ENCODE results near the gene TGM6. TPM values are rescaled to one million over a fixed set of nuclear protein-coding genes. Genes with fewer than 3 reads are reported as not detected.

Gene TGM6
- polyA plus RNA-seq, 2 donors = 0.05 TPM; not detected in 1

DNA sequence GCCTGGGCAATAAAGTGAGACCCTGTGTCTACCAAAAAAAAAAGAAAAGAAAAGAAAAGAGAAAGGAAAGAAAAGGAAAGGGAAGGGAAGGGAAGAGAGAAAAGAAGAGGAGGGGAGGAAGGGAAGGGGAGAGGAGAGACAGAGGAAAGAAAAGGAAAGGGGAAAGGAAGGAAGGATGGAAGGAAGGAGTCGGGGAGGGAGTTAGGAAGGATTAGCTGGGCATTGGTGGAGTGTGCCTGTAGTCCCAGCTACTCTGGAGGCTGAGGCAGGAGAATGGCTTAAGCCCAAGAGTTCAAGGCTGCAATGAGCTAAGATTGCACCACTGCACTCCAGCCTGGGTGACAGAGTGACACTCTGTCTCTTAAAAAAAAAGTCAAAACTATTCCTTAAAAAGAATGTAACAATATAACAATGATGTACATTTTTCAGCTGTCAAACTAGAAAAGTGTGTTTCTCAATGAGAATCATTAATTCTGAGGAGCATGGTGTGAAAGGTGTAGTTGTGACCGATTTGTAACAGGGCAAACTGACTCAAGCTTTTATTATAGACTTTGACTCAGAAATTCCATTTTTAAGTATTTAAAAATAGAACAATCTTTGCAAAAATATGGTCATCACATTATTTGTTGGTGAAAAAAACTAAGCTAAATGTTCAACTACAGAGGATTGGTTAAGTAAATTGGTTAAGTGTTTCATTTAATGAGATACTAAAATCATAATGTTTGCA, 75.2 kb downstream of the TGM6 start:
- no peaks in the 10 kb centered on the region for H3K9me3 ChIP-seq (ENCODE audit: control insufficient read depth in 2 of 2, insufficient read depth in 1 of 2, low read depth in 1 of 2, low read length in 1 of 2)
- H3K4me3 ChIP-seq (ENCODE audit: low read depth in 1 of 2, low read length in 2 of 2) = no peak overlapping the region
- H3K27me3 ChIP-seq (ENCODE audit: control insufficient read depth in 1 of 2, insufficient read depth in 2 of 2, low read length in 2 of 2) = no peaks in the 10 kb centered on the region
- WGBS, 2 donors = 57 to 74% methylated on average over 2 of the region's 2 CpGs
- no peak overlapping the region for H3K27ac ChIP-seq (ENCODE audit: low read depth in 2 of 2, low read length in 1 of 2)
- H3K36me3 ChIP-seq (ENCODE audit: control insufficient read depth in 2 of 2, insufficient read depth in 2 of 2, low read length in 1 of 2) = no peaks in the 10 kb centered on the region
- peaks cover 2 to 3% of the 10 kb centered on the region in 2 donors for H3K4me1 ChIP-seq (ENCODE audit: control insufficient read depth in 2 of 2, insufficient read depth in 2 of 2, low read length in 1 of 2)

DNA sequence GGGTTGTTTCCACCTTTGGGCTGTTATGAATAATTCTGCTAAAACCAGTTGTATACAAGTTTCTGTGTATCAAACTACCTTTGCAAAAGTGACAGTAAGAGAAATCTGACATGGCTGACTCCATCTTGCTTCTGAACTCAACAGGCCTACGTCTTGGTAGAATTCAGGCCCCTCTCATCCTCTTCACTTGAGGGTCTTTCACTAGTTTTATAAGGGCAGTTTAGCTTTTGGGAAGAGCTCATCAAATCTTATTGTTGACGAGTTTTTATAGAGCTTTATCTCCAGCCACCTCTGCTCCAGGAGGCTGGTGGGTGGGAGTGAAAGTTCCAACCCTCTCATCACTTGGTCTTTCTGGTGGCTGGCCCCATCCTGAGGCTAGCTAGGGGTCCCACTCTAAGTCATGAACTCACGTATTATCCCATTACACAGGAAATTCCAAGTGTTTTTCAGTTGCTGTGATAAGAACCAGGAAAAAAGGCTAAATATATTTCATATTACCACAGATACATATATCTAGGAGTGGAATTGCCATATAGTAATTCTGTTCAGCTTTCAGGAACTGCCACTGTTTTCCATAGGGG, 78.3 kb downstream of the TGM6 start:
- Histone ChIP-seq H3K27me3 (ENCODE audit: control insufficient read depth in 1 of 2, insufficient read depth in 2 of 2, low read length in 2 of 2) (no peaks in the 10 kb centered on the region), H3K9me3 (ENCODE audit: control insufficient read depth in 2 of 2, insufficient read depth in 1 of 2, low read depth in 1 of 2, low read length in 1 of 2) (no peaks in the 10 kb centered on the region), H3K4me3 (ENCODE audit: low read depth in 1 of 2, low read length in 2 of 2) (no peak overlapping the region), H3K27ac (ENCODE audit: low read depth in 2 of 2, low read length in 1 of 2) (no peak overlapping the region), H3K4me1 (ENCODE audit: control insufficient read depth in 2 of 2, insufficient read depth in 2 of 2, low read length in 1 of 2) (no peaks in the 10 kb centered on the region), H3K36me3 (ENCODE audit: control insufficient read depth in 2 of 2, insufficient read depth in 2 of 2, low read length in 1 of 2) (peaks cover 14 to 20% of the 10 kb centered on the region in 2 donors)
- WGBS, 2 donors = 90 to 93% methylated on average over 3 of the region's 3 CpGs

GRCh38 chr20:2459981-2460751, 79.5 kb downstream of the TGM6 start:
- Histone ChIP-seq H3K27me3 (ENCODE audit: control insufficient read depth in 1 of 2, insufficient read depth in 2 of 2, low read length in 2 of 2) (no peaks in the 10 kb centered on the region), H3K4me3 (ENCODE audit: low read depth in 1 of 2, low read length in 2 of 2) (no peak overlapping the region), H3K36me3 (ENCODE audit: control insufficient read depth in 2 of 2, insufficient read depth in 2 of 2, low read length in 1 of 2) (peaks cover 16 to 22% of the 10 kb centered on the region in 2 donors), H3K9me3 (ENCODE audit: control insufficient read depth in 2 of 2, insufficient read depth in 1 of 2, low read depth in 1 of 2, low read length in 1 of 2) (no peaks in the 10 kb centered on the region), H3K27ac (ENCODE audit: low read depth in 2 of 2, low read length in 1 of 2) (no peak overlapping the region), H3K4me1 (ENCODE audit: control insufficient read depth in 2 of 2, insufficient read depth in 2 of 2, low read length in 1 of 2) (no peaks in the 10 kb centered on the region)
- WGBS, 2 donors = 60 to 64% methylated on average over 1 of the region's 1 CpG

DNA sequence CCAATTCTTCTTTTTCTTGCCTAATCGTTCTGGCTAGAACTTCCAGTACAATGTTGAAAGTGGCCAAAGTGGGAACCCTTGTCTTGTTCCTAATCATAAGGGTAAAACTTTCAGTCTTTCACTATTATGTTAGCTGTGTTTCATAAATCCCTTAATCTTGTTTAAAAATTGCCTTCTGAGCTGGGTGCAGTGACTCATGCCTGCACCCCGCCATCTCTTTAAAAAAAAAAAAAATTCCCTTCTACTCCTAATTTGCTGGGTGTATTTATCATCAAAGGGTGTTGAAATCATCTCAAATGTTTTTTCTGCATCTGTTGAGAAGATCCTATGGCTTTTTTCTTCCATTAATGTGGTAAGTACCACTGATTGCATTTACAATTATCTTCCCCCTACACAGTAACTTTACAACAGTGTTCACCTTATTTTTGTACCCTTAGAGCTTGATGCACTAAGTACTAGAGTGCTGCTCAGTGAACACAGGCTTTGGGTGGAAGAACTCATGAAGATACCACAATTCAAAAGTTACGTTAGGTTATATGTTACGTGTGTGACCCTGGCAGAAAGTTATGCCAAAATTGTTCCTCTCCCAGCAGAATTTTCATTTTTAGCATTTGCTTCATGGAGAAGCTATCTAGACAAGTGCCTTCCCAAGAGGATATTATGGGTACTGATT, 80.2 kb downstream of the TGM6 start:
- Histone ChIP-seq H3K36me3 (ENCODE audit: control insufficient read depth in 2 of 2, insufficient read depth in 2 of 2, low read length in 1 of 2) (peaks cover 16 to 27% of the 10 kb centered on the region in 2 donors), H3K27ac (ENCODE audit: low read depth in 2 of 2, low read length in 1 of 2) (no peak overlapping the region), H3K27me3 (ENCODE audit: control insufficient read depth in 1 of 2, insufficient read depth in 2 of 2, low read length in 2 of 2) (no peaks in the 10 kb centered on the region), H3K9me3 (ENCODE audit: control insufficient read depth in 2 of 2, insufficient read depth in 1 of 2, low read depth in 1 of 2, low read length in 1 of 2) (no peaks in the 10 kb centered on the region), H3K4me3 (ENCODE audit: low read depth in 1 of 2, low read length in 2 of 2) (no peak overlapping the region), H3K4me1 (ENCODE audit: control insufficient read depth in 2 of 2, insufficient read depth in 2 of 2, low read length in 1 of 2) (no peaks in the 10 kb centered on the region)
- 68 to 81% methylated on average over 4 of the region's 4 CpGs for WGBS, 2 donors

DNA sequence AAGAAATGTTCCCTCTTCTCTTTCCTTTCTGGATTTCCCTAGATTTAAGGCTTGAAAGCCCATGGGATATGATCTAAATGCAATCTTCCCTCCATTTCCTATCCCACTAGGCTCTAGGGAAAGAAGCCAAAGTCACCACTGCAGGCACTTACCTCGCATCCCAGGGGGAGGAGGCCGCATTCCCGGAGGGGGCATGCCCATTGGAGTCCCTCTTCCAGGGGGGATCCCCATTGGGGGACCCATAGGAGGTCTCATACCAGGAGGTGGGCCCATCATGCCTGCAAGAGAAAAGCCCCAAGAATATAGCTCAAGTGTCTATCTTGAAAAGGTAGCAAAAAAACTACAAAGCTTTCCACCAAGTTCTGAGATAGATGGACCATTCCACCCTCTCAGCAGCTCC, 81.8 kb downstream of the TGM6 start:
- 91 to 93% methylated on average over 3 of the region's 3 CpGs for WGBS, 2 donors
- no peak overlapping the region for H3K4me3 ChIP-seq (ENCODE audit: low read depth in 1 of 2, low read length in 2 of 2)
- no peaks in the 10 kb centered on the region for H3K27me3 ChIP-seq (ENCODE audit: control insufficient read depth in 1 of 2, insufficient read depth in 2 of 2, low read length in 2 of 2)
- no peak overlapping the region for H3K27ac ChIP-seq (ENCODE audit: low read depth in 2 of 2, low read length in 1 of 2)
- peaks cover 22 to 36% of the 10 kb centered on the region in 2 donors for H3K36me3 ChIP-seq (ENCODE audit: control insufficient read depth in 2 of 2, insufficient read depth in 2 of 2, low read length in 1 of 2)
- H3K4me1 ChIP-seq (ENCODE audit: control insufficient read depth in 2 of 2, insufficient read depth in 2 of 2, low read length in 1 of 2) = peaks cover 0 to under 1% of the 10 kb centered on the region in 2 donors
- H3K9me3 ChIP-seq (ENCODE audit: control insufficient read depth in 2 of 2, insufficient read depth in 1 of 2, low read depth in 1 of 2, low read length in 1 of 2) = no peaks in the 10 kb centered on the region

- Histone ChIP-seq H3K4me1 (ENCODE audit: control insufficient read depth in 2 of 2, insufficient read depth in 2 of 2, low read length in 1 of 2) (peaks cover 0 to 2% of the 10 kb centered on the region in 2 donors), H3K4me3 (ENCODE audit: low read depth in 1 of 2, low read length in 2 of 2) (no peak overlapping the region), H3K27me3 (ENCODE audit: control insufficient read depth in 1 of 2, insufficient read depth in 2 of 2, low read length in 2 of 2) (no peaks in the 10 kb centered on the region), H3K9me3 (ENCODE audit: control insufficient read depth in 2 of 2, insufficient read depth in 1 of 2, low read depth in 1 of 2, low read length in 1 of 2) (no peaks in the 10 kb centered on the region), H3K27ac (ENCODE audit: low read depth in 2 of 2, low read length in 1 of 2) (no peak overlapping the region), H3K36me3 (ENCODE audit: control insufficient read depth in 2 of 2, insufficient read depth in 2 of 2, low read length in 1 of 2) (peaks cover 23 to 39% of the 10 kb centered on the region in 2 donors)
- 70 to 80% methylated on average over 9 of the region's 9 CpGs for WGBS, 2 donors
Measured at GRCh38 chr20:2463616-2464365, 83.1 kb downstream of the TGM6 start.

DNA sequence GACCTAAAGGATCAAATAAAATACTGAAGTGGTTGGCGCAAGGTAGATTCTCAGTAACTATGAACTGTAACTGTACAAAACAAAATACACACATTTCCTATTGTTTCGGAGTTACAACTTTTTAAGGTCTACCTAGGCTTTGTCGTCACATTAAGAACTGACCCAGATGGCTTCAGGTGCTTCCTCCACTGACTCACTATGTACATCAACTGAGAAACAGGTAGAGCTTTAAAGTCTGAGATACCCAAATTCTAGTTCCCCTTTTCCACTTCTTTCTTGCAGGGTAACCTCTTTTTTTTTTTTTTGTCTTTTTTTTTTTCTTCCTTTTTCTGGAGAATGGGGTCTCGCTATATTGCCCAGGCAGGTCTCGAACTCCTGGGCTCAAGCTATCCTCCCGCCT, 84.4 kb downstream of the TGM6 start:
- no peak overlapping the region for H3K27ac ChIP-seq (ENCODE audit: low read depth in 2 of 2, low read length in 1 of 2)
- H3K4me3 ChIP-seq (ENCODE audit: low read depth in 1 of 2, low read length in 2 of 2) = no peak overlapping the region
- H3K9me3 ChIP-seq (ENCODE audit: control insufficient read depth in 2 of 2, insufficient read depth in 1 of 2, low read depth in 1 of 2, low read length in 1 of 2) = no peaks in the 10 kb centered on the region
- H3K4me1 ChIP-seq (ENCODE audit: control insufficient read depth in 2 of 2, insufficient read depth in 2 of 2, low read length in 1 of 2) = peaks cover 0 to 2% of the 10 kb centered on the region in 2 donors
- no peaks in the 10 kb centered on the region for H3K27me3 ChIP-seq (ENCODE audit: control insufficient read depth in 1 of 2, insufficient read depth in 2 of 2, low read length in 2 of 2)
- 89 to 92% methylated on average over 6 of the region's 6 CpGs for WGBS, 2 donors
- peaks cover 23 to 39% of the 10 kb centered on the region in 2 donors for H3K36me3 ChIP-seq (ENCODE audit: control insufficient read depth in 2 of 2, insufficient read depth in 2 of 2, low read length in 1 of 2)

DNA sequence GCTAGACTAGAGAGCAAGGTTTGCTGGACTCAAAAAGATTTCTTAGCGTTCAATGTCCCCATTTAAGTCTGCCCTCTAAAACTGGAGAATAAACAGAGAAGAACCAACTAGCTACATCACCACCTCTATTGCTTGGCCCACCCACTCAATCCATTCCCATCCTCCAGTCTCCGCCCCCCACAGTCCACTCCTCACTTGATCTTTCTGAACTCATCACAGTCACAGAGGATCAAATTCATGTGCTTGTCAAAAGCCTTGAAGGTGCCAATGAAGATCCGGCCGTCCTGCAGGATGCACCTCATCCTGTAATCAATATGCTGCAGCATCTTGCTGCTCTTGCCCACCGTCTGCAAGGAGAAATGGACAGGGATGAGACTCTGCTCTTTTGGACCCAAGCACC, 86.7 kb downstream of the TGM6 start:
- Histone ChIP-seq H3K4me3 (ENCODE audit: low read depth in 1 of 2, low read length in 2 of 2) (no peak overlapping the region), H3K36me3 (ENCODE audit: control insufficient read depth in 2 of 2, insufficient read depth in 2 of 2, low read length in 1 of 2) (peaks cover 19 to 30% of the 10 kb centered on the region in 2 donors), H3K27ac (ENCODE audit: low read depth in 2 of 2, low read length in 1 of 2) (no peak overlapping the region), H3K9me3 (ENCODE audit: control insufficient read depth in 2 of 2, insufficient read depth in 1 of 2, low read depth in 1 of 2, low read length in 1 of 2) (no peaks in the 10 kb centered on the region), H3K27me3 (ENCODE audit: control insufficient read depth in 1 of 2, insufficient read depth in 2 of 2, low read length in 2 of 2) (no peaks in the 10 kb centered on the region), H3K4me1 (ENCODE audit: control insufficient read depth in 2 of 2, insufficient read depth in 2 of 2, low read length in 1 of 2) (peaks cover 0 to 2% of the 10 kb centered on the region in 2 donors)
- 86 to 88% methylated on average over 5 of the region's 5 CpGs for WGBS, 2 donors

Data from esophagus (tissue), 2 donors.